Caco-2 (cell line): ENCODE measurements around the gene OR5A1. TPM values are rescaled to one million over a fixed set of nuclear protein-coding genes. Genes with fewer than 3 reads are reported as not detected.

Source experiments
- BruUV-seq: library from RNA; stranded (reverse); fragments of 400-500 nt; replicated peaks from 2 replicates; lab custom pipeline; 2021; lab: Mats Ljungman, UMichigan
- CTCF ChIA-PET: fragments of 300-600 bp; sonication (Branson Sonifier 250); formaldehyde crosslinking; loops from one replicate; lab custom pipeline; 2022; ENCODE audit warnings: antibody characterized with exemption; lab: Charles Lee
- POLR2A ChIA-PET: fragments of 300-600 bp; sonication (Branson Sonifier 250); formaldehyde crosslinking; loops from one replicate; lab custom pipeline; 2022; ENCODE audit warnings: antibody characterized with exemption; lab: Charles Lee
- DNase-seq, 2 experiments: peaks; one replicate each; pipeline versions ENCODE4 v3.0.0 to v3.0.0-alpha.2; 2020 to 2022
- H3K27me3 ChIP-seq: replicated peaks from 2 replicates; pipeline ENCODE4 v1.6.0; 2011; ENCODE audit warnings: low read length; ENCODE audit not compliant: control insufficient read depth, insufficient read depth
- H3K36me3 ChIP-seq: 2 replicates; pipeline ENCODE4 v1.5.1; 2011; ENCODE audit warnings: low read length; ENCODE audit not compliant: control insufficient read depth, insufficient read depth
- H3K4me1 ChIP-seq: fragments of 250-450 bp; sonication (Bioruptor Pico); 2 replicates; pipeline ENCODE4 v1.5.1; 2020; ENCODE audit warnings: mild to moderate bottlenecking
- H3K4me3 ChIP-seq: 2 replicates; pipeline ENCODE4 v1.5.1; 2011; ENCODE audit warnings: low read depth, mild to moderate bottlenecking, control low read depth, low read length
- H3K9me3 ChIP-seq: fragments of 250-450 bp; sonication (Bioruptor Pico); 2 replicates; pipeline ENCODE4 v1.5.1; 2020; ENCODE audit warnings: mild to moderate bottlenecking, moderate library complexity
- H3K27ac Mint-ChIP-seq: one replicate; pipeline ENCODE4 v1.8.0; 2022; ENCODE audit warnings: mixed read lengths; ENCODE audit not compliant: unreplicated experiment
- H3K27me3 Mint-ChIP-seq: one replicate; pipeline ENCODE4 v1.8.0; 2022; ENCODE audit warnings: mixed read lengths; ENCODE audit not compliant: insufficient read depth, unreplicated experiment
- H3K36me3 Mint-ChIP-seq: one replicate; pipeline ENCODE4 v1.8.0; 2022; ENCODE audit warnings: mild to moderate bottlenecking, mixed read lengths; ENCODE audit not compliant: insufficient read depth, unreplicated experiment
- H3K4me1 Mint-ChIP-seq: one replicate; pipeline ENCODE4 v1.8.0; 2022; ENCODE audit warnings: low read depth, mixed read lengths; ENCODE audit not compliant: unreplicated experiment
- H3K4me3 Mint-ChIP-seq: one replicate; pipeline ENCODE4 v1.8.0; 2022; ENCODE audit warnings: mild to moderate bottlenecking, moderate library complexity, mixed read lengths; ENCODE audit not compliant: unreplicated experiment
- H3K9me3 Mint-ChIP-seq: one replicate; pipeline ENCODE4 v1.8.0; 2022; ENCODE audit warnings: mixed read lengths; ENCODE audit not compliant: unreplicated experiment
- CTCF ChIP-seq, 2 experiments: fragments of 200-600 bp in 1 of 2; IDR thresholded peaks; 1 replicate in 1 of 2; 2 replicates in 1 of 2; pipeline versions ENCODE4 v1.5.1 to v1.8.0; 2011 to 2022; ENCODE audit warnings: antibody characterized with exemption in 1 of 2, control low read depth in 1 of 2, inconsistent platforms in 1 of 2, low read depth in 1 of 2, low read length in 1 of 2, mild to moderate bottlenecking in 1 of 2, moderate library complexity in 1 of 2; ENCODE audit not compliant: insufficient read depth in 1 of 2, severe bottlenecking in 1 of 2, unreplicated experiment in 1 of 2
- intact Hi-C: fragments of 100-400 bp; cut with micrococcal nuclease; formaldehyde crosslinking; loops from one replicate; pipeline ENCODE4 v1.10.0; 2022; ENCODE audit not compliant: unreplicated experiment
- total RNA-seq: library from RNA; stranded (reverse); gene quantifications from 2 replicates; pipeline ENCODE4 v1.2.3, GENCODE V29; 2022

Gene OR5A1
- total RNA-seq, 1 experiment from 2014 or later: not detected

GRCh38 chr11:59475176-59475575 is 38.9 kb downstream of the OR5A1 start:
- H3K4me3 Mint-ChIP-seq: no peak overlapping the region
- no TSS peak for BruUV-seq
- POLR2A ChIA-PET: no interaction called here

GRCh38 chr11:59479906-59480305 is 43.6 kb downstream of the OR5A1 start:
- Mint-ChIP-seq H3K4me3 (no peak overlapping the region), H3K27me3 (peaks cover 26% of the 10 kb centered on the region), H3K36me3 (no peaks in the 10 kb centered on the region), H3K27ac (no peak overlapping the region), H3K4me1 (no peaks in the 10 kb centered on the region), H3K9me3 (no peaks in the 10 kb centered on the region)
- H3K9me3 ChIP-seq: no peaks in the 10 kb centered on the region
- CTCF ChIA-PET: no interaction called here
- TF ChIP-seq CTCF (IDR thresholded peaks at IDR 0.05; ENCODE audit: insufficient read depth in 1 of 2, low read depth in 1 of 2, low read length in 1 of 2, severe bottlenecking in 1 of 2, unreplicated experiment in 1 of 2): no peak
- no peak overlapping the region for H3K4me3 ChIP-seq
- POLR2A ChIA-PET: no interaction called here
- no peak for DNase-seq
- no TSS peak for BruUV-seq
- no peaks in the 10 kb centered on the region for H3K4me1 ChIP-seq
- intact Hi-C loops: no loop called here
- H3K36me3 ChIP-seq: no peaks in the 10 kb centered on the region
- H3K27me3 ChIP-seq: no peaks in the 10 kb centered on the region

More at GRCh38 chr11:59475176-59475575, 38.9 kb downstream of the OR5A1 start:
- H3K4me3 ChIP-seq: no peak overlapping the region
- no peak for DNase-seq
- Mint-ChIP-seq H3K9me3 (no peaks in the 10 kb centered on the region), H3K27ac (no peak overlapping the region), H3K4me1 (no peaks in the 10 kb centered on the region), H3K27me3 (peaks cover 29% of the 10 kb centered on the region), H3K36me3 (no peaks in the 10 kb centered on the region)
- CTCF ChIA-PET: no interaction called here
- no peaks in the 10 kb centered on the region for H3K36me3 ChIP-seq
- no peaks in the 10 kb centered on the region for H3K4me1 ChIP-seq
- intact Hi-C loops: no loop called here
- H3K9me3 ChIP-seq: no peaks in the 10 kb centered on the region
- no peak for TF ChIP-seq CTCF (IDR thresholded peaks at IDR 0.05; ENCODE audit: insufficient read depth in 1 of 2, low read depth in 1 of 2, low read length in 1 of 2, severe bottlenecking in 1 of 2, unreplicated experiment in 1 of 2)
- no peaks in the 10 kb centered on the region for H3K27me3 ChIP-seq

- TF ChIP-seq CTCF (IDR thresholded peaks at IDR 0.05; ENCODE audit: insufficient read depth in 1 of 2, low read depth in 1 of 2, low read length in 1 of 2, severe bottlenecking in 1 of 2, unreplicated experiment in 1 of 2): no peak
- Mint-ChIP-seq H3K4me3 (no peak overlapping the region), H3K4me1 (no peaks in the 10 kb centered on the region), H3K27ac (no peak overlapping the region), H3K9me3 (no peaks in the 10 kb centered on the region), H3K27me3 (peaks cover 24% of the 10 kb centered on the region), H3K36me3 (no peaks in the 10 kb centered on the region)
- Histone ChIP-seq H3K27me3 (no peaks in the 10 kb centered on the region), H3K4me3 (no peak overlapping the region), H3K36me3 (no peaks in the 10 kb centered on the region), H3K4me1 (no peaks in the 10 kb centered on the region), H3K9me3 (no peaks in the 10 kb centered on the region)
- ChIA-PET POLR2A (no interaction called here), CTCF (no interaction called here)
- intact Hi-C loops: no loop called here
- no TSS peak for BruUV-seq
- no peak for DNase-seq
Measured at GRCh38 chr11:59480359-59480758, 44.1 kb downstream of the OR5A1 start.

Other genes starting within 250 kb of the OR5A1 start
- not detected in 2 replicates for gene MPEG1, start 223.5 kb upstream of the OR5A1 start, total RNA-seq
- gene OR5AN1, start 77.6 kb upstream of the OR5A1 start, total RNA-seq: not detected in 2 replicates
- not detected in 2 replicates for gene OR5A2, start 10.1 kb upstream of the OR5A1 start, total RNA-seq
- gene OR4D6, start 20.5 kb downstream of the OR5A1 start, total RNA-seq: not detected in 2 replicates
- gene OR4D10, start 36.8 kb downstream of the OR5A1 start, total RNA-seq: not detected in 2 replicates
- gene OR4D11, start 67.1 kb downstream of the OR5A1 start, total RNA-seq: not detected in 2 replicates
- gene OR4D9, start 75.1 kb downstream of the OR5A1 start, total RNA-seq: not detected in 2 replicates
- 64.5 and 67.5 TPM in 2 replicates for gene OSBP, start 179.3 kb downstream of the OR5A1 start, total RNA-seq
- gene PATL1, start 232.6 kb downstream of the OR5A1 start, total RNA-seq: 57.8 and 61.4 TPM in 2 replicates